ENCODE data around the gene SNCA. TPM values are rescaled to one million over a fixed set of nuclear protein-coding genes. Genes with fewer than 3 reads are reported as not detected.

The SNCA gene
- total RNA-seq, 3 donors from 2014 or later (not counting 1 experiment from before 2014, with no cell fraction given) = 0.58 to 2.0 (median 1.2) TPM

DNA sequence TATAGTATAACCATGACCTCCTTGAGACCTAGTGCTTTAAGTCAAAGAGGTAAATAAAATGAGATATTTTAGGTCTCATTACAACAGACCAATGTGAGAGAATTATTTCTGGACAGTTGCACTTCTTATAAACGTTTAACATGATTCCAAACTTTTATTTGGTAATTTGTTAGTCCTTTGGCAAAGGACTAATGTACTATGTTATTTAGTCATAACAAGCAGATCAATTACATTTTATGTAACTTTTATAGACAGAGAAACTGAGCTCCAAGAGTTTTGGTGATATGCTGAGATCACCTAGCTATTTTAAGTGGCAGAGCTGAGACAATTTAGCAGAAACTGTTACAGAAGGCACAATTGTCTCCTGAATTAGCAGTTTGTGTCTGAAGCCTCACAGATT lies 2.6 kb upstream of the SNCA start:
- no peak for ATAC-seq
- H3K27me3 ChIP-seq (ENCODE audit: control insufficient read depth, insufficient read depth, low read length) = peaks cover 27% of the 10 kb centered on the region
- TF ChIP-seq, protein P1, sequence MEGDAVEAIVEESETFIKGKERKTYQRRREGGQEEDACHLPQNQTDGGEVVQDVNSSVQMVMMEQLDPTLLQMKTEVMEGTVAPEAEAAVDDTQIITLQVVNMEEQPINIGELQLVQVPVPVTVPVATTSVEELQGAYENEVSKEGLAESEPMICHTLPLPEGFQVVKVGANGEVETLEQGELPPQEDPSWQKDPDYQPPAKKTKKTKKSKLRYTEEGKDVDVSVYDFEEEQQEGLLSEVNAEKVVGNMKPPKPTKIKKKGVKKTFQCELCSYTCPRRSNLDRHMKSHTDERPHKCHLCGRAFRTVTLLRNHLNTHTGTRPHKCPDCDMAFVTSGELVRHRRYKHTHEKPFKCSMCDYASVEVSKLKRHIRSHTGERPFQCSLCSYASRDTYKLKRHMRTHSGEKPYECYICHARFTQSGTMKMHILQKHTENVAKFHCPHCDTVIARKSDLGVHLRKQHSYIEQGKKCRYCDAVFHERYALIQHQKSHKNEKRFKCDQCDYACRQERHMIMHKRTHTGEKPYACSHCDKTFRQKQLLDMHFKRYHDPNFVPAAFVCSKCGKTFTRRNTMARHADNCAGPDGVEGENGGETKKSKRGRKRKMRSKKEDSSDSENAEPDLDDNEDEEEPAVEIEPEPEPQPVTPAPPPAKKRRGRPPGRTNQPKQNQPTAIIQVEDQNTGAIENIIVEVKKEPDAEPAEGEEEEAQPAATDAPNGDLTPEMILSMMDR (IDR thresholded peaks at IDR 0.05) = no peak
- WGBS (ENCODE audit: insufficient coverage) = no CpG with 5 or more reads among the region's 1 CpG
- Mint-ChIP-seq H3K4me1 (peaks cover 24 to 25% of the 10 kb centered on the region in 2 donors), H3K27me3 (ENCODE audit: low read depth in 2 of 2) (peaks cover 44 to 46% of the 10 kb centered on the region in 2 donors), H3K27ac (no peak overlapping the region), H3K9me3 (no peaks in the 10 kb centered on the region), H3K4me3 (no peak overlapping the region), H3K36me3 (no peaks in the 10 kb centered on the region)
- DNase-seq = no peak
- H3K36me3 ChIP-seq (ENCODE audit: control insufficient read depth, insufficient read depth, low read length) = no peaks in the 10 kb centered on the region
- H3K4me1 ChIP-seq (ENCODE audit: control insufficient read depth, insufficient read depth, low read length) = peaks cover 21% of the 10 kb centered on the region
- H3K4me3 ChIP-seq (ENCODE audit: low read length) = no peak overlapping the region
- H3K27ac ChIP-seq (ENCODE audit: low read length) = no peak overlapping the region
- H3K9me3 ChIP-seq (ENCODE audit: control insufficient read depth, insufficient read depth, low read length) = no peaks in the 10 kb centered on the region
- intact Hi-C loops (cut with micrococcal nuclease) = no loop called here

DNA sequence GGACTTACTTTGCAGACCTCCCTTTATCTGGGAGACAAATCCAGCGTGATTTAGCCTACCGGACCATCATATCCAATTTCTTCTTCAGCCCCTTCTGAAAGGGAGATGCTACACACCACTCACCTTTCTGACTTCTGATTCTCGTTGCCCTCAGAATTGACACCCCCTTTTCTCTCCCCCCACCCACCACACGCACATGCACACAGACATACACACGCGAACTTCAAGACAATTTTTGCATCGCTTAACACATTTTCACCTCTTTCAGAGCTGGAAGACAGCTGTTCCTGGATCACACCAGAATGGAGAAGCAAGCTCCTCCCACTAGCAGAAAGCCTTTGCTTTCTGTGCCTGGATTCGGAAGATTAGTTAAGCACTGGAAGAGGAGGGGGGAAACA lies 1.0 kb upstream of the SNCA start:
- no peak overlapping the region for H3K27ac Mint-ChIP-seq
- H3K27me3 Mint-ChIP-seq (ENCODE audit: low read depth in 2 of 2) = peaks cover 44 to 55% of the 10 kb centered on the region in 2 donors
- Histone ChIP-seq H3K27ac (ENCODE audit: low read length) (no peak overlapping the region), H3K36me3 (ENCODE audit: control insufficient read depth, insufficient read depth, low read length) (no peaks in the 10 kb centered on the region), H3K9me3 (ENCODE audit: control insufficient read depth, insufficient read depth, low read length) (no peaks in the 10 kb centered on the region), H3K27me3 (ENCODE audit: control insufficient read depth, insufficient read depth, low read length) (peaks cover 27% of the 10 kb centered on the region), H3K4me1 (ENCODE audit: control insufficient read depth, insufficient read depth, low read length) (peaks cover 21% of the 10 kb centered on the region), H3K4me3 (ENCODE audit: low read length) (no peak overlapping the region)
- H3K4me1 Mint-ChIP-seq = peaks cover 24 to 25% of the 10 kb centered on the region in 2 donors
- intact Hi-C loops (cut with micrococcal nuclease) = no loop called here
- peak overlapping the region; percentile 86 for H3K4me3 Mint-ChIP-seq
- peak in 1 of 2 donors; percentile 18 for DNase-seq
- TF ChIP-seq, protein P1 (IDR thresholded peaks at IDR 0.05) = no peak
- WGBS (ENCODE audit: insufficient coverage) = 4% methylated on average over 8 of the region's 8 CpGs
- ATAC-seq = peak in 1 of 3 donors; percentile 14
- no peaks in the 10 kb centered on the region for H3K36me3 Mint-ChIP-seq
- H3K9me3 Mint-ChIP-seq = no peaks in the 10 kb centered on the region

GRCh38 chr4:89837385-89837992 lies 528 bp upstream of the SNCA start:
- Mint-ChIP-seq H3K36me3 (no peaks in the 10 kb centered on the region), H3K27me3 (ENCODE audit: low read depth in 2 of 2) (peaks cover 44 to 55% of the 10 kb centered on the region in 2 donors), H3K27ac (peak overlapping the region in 1 of 2 donors; percentile 31), H3K9me3 (no peaks in the 10 kb centered on the region), H3K4me1 (peaks cover 24 to 25% of the 10 kb centered on the region in 2 donors), H3K4me3 (peak overlapping the region; percentile 86)
- H3K4me1 ChIP-seq (ENCODE audit: control insufficient read depth, insufficient read depth, low read length) = peaks cover 21% of the 10 kb centered on the region
- H3K27ac ChIP-seq (ENCODE audit: low read length) = no peak overlapping the region
- H3K36me3 ChIP-seq (ENCODE audit: control insufficient read depth, insufficient read depth, low read length) = no peaks in the 10 kb centered on the region
- peak; percentile 18 to 27 for DNase-seq
- intact Hi-C loops (cut with micrococcal nuclease) = no loop called here
- peaks cover 27% of the 10 kb centered on the region for H3K27me3 ChIP-seq (ENCODE audit: control insufficient read depth, insufficient read depth, low read length)
- no peaks in the 10 kb centered on the region for H3K9me3 ChIP-seq (ENCODE audit: control insufficient read depth, insufficient read depth, low read length)
- H3K4me3 ChIP-seq (ENCODE audit: low read length) = peak overlapping the region; percentile 49
- 1% methylated on average over 25 of the region's 30 CpGs for WGBS (ENCODE audit: insufficient coverage)
- ATAC-seq = peak; percentile 38 to 55 (median 47)
- TF ChIP-seq, protein P1 (IDR thresholded peaks at IDR 0.05) = no peak

Data from natural killer cell (primary cell).